DMS114 treated with DMSO at 0.1 percent for 48 hours (cell line): ENCODE data around the gene FBXL22.

Experiments
- DNase-seq: peaks from one replicate; lab custom pipeline; 2025; ENCODE audit not compliant: unreplicated experiment; lab: John Stamatoyannopoulos, UW

The FBXL22 gene

DNA sequence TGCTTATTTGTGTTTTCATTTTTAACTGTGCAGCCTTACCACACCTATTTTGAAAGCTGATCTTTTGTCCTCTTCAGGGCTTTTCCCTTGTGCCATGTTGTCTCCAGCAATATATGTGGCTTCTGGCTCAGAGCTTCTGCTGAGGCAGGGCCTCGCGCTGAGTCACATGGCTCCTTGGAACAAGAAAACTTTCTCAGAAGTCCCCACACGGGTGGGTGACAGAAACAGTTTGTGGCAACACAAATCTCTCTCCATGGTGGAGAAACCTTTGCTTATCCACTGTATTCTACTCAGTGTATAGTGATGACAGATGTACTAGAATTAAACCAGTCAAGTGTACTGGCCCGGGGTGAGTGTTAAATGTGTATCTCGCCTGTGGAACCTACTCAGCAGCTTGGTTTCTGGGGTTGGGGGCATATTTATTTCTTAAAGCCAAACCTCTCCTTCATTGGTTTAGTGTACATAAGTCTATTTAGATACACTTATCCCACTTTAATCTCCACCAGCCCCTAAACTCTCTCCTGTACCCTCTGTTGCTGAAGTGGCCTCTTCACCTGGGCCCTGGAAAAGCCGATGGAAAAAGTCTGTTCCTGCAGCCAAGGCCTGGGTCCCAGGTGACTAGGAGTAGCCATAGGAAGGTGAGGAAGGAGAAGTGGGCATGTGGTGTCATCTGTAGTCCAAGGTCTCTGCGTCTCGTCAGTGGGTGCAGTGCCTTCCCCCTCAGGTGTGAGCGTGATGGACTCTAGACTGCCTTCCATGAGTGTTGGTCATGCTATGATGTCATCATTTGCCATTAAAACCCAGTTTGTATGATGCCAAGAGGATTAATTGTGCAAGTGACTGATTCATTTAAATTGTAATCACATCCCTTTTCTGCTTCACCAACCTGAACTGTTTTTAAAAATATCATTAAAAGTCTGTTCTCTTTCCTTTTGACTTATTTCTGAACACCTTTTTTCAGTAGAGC lies 3.2 kb upstream of the FBXL22 start:
- DNase-seq: no peak

DNA sequence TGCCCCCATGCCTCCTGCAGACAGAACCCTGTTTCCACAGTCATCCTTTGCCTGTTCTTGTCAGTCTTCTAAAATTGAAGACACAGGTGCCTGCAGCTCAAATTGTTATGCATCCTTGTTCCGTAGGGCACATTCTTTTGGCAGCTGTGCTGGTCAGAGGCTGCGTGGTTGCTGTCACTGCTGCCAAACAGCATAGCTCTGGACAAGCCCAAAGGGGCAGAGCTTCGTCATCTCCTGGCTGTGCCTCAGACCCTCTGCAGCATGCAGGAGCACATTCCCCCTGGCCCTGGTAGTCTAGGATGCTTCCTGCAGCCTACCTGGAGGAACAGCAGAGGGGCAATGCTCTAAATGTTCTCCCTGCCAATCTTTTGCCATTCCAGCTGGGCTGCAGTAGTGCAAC lies 2.1 kb upstream of the FBXL22 start:
- DNase-seq: no peak

DNA sequence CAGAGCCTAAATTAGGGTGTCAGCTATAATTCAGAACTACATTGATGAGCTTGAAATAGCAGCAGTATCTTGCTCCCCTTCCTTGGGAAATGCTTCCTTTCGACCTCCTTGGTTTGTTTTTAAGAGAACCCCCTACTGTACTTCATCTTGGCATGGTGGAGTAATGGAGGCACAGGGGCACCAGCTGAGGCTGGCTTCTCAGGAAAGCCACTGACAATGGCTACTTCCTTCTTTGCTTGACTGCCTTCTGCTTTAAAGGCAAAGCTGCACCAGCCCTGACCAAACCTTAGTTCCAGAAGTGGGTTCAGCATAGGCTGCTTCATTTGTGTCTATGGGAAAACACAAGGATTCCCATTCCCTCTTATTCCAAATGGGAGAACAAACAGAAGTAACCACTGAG lies 1.5 kb upstream of the FBXL22 start:
- DNase-seq: no peak

DNA sequence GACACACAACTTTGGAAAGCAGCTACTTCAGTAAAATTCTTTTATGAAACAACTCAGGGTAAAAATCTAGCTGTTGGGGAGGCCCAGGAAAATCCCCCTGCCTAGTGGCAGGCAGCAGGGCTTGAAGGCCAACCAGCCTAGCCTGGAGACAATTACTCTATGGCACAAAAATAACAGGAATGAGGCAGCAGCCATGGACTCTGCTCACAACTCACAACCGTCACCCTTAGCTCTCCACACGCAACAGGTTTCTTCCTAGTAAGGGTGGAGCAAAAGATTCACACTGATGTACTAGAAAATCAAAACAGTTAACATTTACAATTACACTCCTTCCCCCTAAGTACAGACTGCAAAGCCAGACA lies 530 bp upstream of the FBXL22 start:
- no peak for DNase-seq

DNA sequence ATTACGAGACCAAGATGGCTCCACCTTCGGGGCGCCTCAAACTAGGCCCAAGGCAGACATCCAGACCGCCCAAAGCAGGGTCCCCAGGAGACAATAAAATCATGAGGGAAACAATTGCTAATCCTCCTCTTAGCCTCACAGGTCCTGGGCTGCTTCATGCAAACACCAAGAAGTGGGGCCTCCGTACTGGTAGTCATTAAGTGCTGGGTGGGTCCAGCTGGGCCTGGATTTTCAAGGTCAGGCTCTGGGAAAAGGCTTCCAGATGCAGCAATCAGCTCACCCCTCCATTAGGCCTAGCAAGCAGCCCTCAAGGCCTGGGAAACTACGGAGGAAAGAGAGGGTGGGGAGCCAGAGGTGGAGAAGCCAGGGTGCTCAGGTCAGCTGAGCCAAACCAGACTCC lies 634 bp downstream of the FBXL22 start:
- DNase-seq: no peak

DNA sequence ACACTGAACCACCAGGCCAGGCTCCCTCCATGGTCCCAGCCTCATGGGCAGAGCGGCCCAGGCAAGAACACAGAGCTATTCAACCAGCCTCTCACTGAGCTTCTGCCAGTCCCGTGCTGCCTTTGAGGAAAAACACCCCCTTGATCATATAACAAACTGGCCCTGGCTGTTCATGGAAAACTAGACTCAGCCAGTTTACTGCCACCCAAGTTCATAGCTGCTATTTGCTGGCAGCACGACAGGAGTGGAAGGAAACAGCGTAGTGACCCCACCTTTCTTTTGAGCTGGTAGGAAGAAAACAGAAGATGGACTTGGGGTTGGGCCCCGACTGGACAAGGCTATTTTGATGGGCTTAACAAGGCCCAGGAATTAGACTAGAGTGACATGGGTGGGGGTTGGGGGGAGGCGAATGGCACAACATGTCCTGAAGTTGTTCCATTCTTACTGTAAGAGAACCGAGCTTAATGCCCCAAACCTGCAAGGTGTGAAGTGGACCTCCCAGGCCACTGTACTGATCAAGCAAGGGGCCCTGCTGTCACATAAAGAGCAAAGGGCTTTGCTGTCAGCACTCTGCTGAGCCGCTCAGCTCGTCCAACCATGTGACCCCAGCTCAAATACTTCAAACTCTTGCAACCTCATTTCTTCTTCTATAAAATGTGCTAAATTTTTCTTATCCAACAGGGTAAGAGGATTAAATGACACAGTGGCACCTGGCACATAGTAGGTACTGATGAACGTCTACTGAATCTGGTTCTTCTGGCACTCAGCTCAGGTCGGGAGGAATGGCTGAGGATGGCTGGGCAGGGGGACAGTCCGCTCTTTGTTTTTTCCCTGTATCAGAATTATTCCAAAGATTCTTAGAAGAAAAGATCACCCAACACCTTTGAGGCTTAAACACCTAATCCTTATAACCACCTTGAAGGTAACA lies 1.6 kb downstream of the FBXL22 start:
- DNase-seq: no peak

DNA sequence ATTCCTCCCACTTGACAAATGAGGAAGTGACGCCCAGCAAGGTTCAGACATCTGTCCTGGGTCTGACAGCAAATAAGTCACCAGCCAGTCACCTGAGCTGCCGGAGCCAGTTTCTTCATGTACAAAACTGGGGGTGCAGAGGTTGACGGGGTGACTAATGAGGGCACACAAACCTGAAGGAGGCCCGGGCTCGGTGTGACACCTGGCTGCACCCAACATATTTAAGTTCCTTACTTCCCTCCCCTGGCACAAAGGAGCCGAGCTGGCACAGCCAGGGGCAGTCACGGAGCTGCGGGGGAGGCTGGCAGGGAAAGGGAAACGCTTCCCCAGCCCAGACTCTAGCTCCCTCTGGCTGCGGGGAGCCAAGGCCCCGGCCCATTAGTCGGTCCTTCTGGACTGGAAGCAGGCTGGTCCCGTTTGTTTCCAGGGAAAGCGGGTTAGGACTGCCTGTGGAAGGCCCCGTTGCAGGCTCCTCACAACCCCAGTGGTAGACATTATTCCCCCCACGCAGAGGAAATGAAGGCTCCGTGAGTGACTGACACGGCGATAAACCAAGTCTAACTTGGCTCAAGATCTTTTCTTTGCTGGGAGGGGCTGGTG lies 2.3 kb downstream of the FBXL22 start:
- peak; percentile 12 for DNase-seq

DNA sequence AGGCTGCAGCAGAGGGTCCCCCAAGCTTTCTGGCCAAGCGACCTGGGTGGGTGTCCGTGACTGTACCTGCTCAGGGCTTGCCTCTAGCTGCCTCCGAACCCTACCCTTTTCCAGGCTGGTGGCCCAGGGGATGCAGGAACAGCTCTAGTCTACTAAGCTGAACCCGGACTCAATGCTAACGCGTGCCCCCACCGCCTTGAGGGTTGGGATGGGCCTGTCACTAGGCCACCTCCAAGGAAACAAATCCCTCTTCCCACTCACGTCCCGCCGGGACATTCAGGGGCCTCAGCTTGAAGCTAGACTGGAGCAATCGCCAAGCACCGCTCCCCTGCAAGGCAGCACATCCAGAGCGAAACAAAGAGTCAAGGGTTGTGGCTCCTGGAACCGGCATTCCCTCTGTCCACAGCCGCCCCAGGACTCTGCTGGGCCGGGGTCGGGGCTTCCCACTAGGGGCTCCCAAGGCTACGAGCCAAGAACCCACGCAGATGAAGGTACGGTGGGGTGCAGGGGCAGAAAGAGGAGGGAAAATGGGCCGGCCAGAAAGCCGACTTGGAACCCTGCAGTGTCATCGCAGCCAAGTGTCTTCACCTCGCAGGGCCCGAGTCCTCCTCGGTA lies 2.9 kb downstream of the FBXL22 start:
- no peak for DNase-seq

DNA sequence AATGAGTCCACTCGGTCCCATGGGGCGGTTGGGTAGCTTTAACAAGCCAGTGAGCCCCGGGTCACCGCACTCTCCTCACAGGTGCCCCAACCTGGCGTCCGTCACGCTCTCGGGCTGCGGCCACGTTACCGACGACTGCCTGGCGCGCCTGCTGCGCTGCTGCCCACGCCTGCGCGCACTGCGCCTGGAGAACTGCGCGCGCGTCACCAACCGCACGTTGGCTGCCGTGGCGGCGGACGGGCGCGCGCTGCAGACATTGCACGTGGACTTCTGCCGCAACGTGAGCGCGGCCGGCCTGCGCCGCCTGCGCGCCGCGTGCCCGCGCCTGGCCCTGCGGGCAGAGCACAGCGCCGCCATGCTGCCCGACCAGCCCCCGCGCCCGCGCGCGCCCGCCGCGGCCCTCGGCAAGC lies 3.4 kb downstream of the FBXL22 start:
- DNase-seq: peak; percentile 87

DNA sequence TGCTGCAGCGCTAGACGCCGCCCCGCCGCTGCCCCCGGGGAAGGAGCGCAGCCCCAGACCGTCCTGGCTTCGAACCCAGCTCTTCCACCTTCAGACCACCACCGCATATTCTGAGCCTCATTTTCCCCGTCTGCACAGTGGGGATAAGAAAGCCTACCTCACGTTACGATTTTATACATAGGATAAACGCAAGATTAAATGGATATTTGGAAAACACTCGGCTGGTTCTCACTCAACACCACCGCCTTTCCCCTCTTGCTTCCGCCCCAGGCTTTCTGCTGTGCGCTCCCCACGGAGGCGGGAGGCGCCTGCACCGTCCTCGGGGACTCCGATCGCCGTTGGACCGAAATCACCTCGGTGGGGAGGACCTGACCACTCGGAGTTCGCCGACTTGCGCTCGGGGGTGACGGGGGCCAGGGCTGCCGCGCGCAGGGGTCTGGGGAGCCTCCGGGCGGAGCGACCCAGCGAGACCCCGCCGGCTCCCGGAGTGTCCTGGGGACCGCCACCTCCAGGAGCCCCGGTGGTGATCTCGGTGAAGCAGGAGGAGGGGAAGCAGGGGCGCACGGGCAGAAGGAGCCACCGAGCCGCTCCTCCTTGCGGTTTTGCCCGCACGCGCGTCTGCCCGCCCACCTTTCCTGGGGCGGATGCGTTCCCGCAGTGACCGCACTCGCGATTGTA lies 4.0 kb downstream of the FBXL22 start:
- DNase-seq: no peak

DNA sequence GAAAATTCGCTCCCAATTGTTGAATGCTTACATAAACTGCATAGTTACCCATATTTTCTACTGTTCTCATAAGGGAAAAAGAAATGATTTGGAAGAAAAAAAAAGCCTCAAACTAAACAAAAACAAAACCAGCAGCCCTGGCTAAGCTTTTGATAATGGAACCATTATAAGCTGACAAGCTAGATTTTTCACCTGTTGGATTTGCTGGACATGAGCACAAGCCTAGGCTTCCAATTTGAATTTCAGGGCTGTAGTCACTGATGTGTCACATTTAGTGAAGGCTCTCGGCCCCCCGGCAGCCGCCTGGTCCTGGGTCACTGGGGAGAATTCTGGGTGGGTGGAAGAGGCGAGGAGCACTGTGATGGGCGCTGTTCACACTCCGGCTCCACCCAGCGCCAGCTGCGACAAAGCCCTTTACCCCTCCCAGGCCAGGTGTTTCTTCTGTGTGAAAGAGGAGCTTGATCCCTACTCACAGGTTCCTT lies 4.6 kb downstream of the FBXL22 start:
- DNase-seq: no peak

DNA sequence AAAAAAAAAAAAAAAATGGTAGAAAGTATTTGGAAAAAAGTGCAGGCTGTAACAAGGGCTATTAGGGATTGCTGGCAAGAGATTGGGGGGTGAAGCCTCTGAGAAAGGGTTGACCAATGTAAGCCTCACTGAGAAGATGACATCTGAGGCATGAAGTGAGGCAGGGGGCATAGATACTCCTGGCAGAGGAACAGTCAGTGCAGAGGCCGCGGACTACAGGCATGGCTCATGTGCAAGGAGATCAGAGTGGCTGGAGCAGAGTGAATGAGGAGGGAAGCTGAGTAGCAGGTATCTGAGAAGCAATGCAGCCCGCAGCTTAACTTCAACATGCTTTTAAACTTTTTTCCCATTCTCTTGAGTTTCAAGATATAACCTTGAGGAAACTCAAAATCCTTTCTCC lies 5.4 kb downstream of the FBXL22 start:
- DNase-seq: no peak

DNA sequence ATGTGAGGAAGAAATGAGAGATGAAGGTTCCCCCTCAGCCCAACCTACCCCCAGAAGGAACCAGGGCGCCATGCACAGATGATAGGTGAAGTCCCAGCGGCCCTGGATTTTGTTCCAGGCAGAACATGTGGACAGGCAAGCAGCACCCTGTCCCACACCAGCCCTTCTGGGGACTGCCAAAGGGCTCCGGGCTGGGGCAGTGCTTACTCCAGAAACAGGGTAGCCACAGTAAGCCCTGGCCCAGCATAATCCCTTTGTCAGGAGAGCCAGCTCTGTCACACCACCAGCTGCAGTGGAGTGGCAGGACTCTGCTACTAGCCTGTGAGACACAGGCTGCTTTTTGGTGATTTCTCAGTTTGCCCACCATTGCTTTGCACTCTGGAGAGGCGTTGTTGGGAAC lies 6.3 kb downstream of the FBXL22 start:
- DNase-seq: no peak

DNA sequence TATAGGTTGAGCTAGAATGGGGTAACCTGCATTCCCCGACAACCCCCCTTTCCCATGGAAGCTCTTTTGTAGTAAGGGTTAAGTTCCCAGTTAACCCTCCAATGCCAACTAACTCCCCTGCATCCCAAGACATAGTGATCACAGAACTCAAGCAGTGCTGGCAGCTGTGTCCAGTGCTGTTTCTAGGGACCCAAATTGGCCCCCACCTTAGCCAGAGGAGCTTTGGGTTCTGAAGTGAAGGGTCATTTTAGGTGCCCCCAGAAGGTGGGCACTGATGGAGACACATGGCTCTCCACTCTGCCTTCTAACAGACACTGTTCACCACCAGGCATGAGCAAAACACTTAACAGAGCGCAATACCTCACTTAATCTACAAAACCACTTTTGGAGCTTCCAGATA lies 7.1 kb downstream of the FBXL22 start:
- no peak for DNase-seq

DNA sequence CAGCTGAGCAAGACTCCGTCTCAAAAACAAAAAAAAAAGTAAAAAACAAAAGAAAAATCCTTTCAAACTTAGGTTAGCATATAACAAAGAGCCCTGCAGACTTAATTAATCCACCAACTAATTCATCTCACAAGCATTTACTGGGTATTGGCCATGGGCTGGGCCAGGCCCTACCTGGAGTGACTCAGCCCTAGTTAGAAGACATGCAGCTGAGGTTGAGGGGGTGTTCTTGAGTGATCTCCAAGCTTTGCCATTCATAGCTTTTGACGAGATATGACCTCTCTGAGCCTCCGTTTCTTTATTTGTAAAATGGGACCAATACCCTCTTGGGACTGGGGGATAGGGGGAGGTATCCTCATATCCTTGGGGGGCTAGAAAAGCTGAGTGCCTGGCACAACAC lies 7.8 kb downstream of the FBXL22 start:
- DNase-seq: no peak

DNA sequence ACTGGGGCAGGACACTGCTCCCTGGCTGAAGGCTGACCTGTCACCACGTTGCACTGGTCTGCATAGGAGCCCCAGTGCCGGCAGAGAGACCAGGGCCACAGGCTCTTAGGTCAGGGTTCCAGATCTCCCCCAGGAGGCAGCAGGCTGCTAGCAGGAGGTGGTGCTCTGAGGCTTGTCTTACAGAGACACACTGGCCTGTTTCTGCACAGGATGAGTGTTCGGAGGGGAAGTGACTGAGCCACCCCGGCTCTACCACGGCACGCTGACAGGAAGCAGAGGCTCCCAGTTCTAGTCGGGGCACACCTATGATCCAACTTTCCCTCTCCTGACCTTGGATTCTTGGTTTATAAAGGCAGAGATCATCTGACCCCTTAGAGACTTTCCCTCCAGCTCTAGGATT lies 8.6 kb downstream of the FBXL22 start:
- no peak for DNase-seq

DNA sequence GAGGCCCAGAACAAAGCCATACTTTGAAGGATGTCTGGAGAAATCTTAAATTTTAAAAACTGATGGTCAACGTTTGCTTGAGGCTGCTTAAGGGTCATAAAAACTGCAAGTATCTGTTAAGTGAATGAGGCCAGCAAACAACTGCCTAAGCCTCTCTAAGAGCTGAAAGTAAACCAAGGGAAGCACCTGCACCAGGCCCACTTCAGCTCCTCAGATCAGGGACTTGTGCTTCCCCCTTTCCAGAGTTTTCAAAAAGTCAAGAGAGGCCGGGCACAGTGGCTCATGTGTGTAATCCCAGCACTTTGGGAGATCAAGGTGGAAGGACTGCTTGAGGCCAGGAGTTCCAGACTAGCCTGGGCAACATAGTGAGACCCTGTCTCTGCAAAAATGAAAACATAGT lies 9.1 kb downstream of the FBXL22 start:
- no peak for DNase-seq

DNA sequence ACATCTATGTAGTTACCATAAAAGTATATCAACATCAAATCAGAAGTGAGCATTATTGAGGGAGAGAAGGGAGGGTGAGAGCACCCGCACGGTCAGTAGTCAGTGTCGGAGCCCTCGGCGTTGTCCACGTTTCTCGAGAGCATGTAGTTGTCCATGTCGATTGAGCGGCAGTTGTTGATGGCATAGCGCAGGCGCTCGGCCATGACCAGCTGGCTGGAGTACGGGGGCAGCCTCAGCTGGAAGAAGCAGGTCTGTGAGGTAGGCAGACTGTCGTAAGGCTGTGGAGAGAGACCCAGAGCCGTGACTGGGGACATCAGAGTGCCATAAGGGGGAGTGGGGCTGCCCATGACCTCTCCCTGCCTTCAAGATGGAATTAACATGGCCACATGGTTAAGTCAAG lies 11.8 kb downstream of the FBXL22 start:
- DNase-seq: no peak

DNA sequence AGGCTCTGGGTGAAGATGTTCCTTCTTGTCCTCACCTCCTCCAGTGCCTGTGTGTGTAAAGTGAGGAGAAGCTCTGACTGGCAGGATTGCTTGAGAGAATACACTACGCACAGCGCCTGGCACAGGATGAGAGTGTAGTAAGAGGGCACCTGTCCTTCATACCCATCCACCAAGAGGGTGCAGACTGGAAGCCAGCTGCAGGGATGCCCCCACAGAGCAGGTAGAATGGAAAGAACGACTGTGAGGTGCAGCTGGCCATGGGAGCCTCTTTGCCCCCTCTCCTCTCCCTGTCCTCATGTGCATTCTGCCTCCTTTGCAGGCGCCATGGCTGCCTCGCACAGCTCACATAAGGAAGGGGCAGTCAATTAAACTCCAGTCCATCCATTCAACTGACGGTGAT lies 12.3 kb downstream of the FBXL22 start:
- DNase-seq: no peak

DNA sequence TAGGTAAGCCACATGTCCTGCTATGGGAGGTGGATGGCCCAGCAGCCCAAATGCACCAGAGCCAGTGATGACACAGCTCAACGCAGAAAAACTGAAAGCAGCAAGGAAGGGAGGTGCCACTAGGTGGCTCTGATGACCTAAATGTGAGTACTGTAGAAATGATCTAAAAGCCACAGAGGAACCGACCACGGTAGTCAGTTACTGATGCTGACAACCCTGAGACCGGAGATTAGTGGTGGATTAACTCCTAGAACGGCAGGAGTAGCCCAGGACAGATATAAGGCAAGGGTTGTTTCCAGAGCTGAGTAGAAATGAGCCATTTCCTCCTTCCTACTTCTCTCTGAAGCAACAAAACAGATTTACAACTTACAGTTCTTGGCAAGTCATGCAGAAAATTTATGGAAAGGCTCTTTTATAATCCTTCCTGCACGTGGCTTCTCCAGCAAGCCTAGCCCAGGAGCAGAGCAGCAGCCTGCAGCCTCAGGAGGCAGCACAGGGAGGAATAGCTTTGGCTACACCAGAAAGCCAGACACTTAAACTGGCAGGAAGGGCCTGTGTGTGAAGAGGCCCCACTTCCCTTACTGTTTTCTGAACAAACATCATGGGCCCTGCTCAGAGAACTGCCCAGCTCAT lies 13.1 kb downstream of the FBXL22 start:
- DNase-seq: peak; percentile 75
